Naive thymus-derived CD4-positive, alpha-beta T cell (primary cell): Measurements from ENCODE around the gene SHROOM4. TPM values are rescaled to one million over a fixed set of nuclear protein-coding genes. Genes with fewer than 3 reads are reported as not detected.

ENCODE experiments used
- ATAC-seq: fragments of 150-1000 bp; cut with Tn5 transposase; 2 replicates; pipeline ENCODE4 v1.10.0; 2021; ENCODE audit warnings: mild to moderate bottlenecking, moderate library complexity
- CTCF ChIA-PET: fragments of 350-600 bp; sonication (Branson Sonifier 250); formaldehyde crosslinking; loops from one replicate; lab custom pipeline; 2021; ENCODE audit warnings: antibody characterized with exemption; lab: Charles Lee
- POLR2A ChIA-PET: fragments of 350-600 bp; sonication (Branson Sonifier 250); formaldehyde crosslinking; loops from one replicate; lab custom pipeline; 2021; ENCODE audit warnings: antibody characterized with exemption, inconsistent platforms; lab: Charles Lee
- DNase-seq, 9 donors: peaks; one replicate each; pipeline versions ENCODE4 v3.0.0 to v3.0.0-alpha.2; 2020 to 2022; ENCODE audit warnings: mixed read lengths in 1 of 9
- H3K27ac ChIP-seq: one replicate; pipeline ENCODE4 v1.7.0; 2013; ENCODE audit warnings: mild to moderate bottlenecking, low read depth, low read length, moderate library complexity
- H3K27me3 ChIP-seq, 2 donors: one replicate each; pipeline ENCODE4 v1.7.0; 2013; ENCODE audit warnings: low read length in 2 of 2, mild to moderate bottlenecking in 2 of 2, moderate library complexity in 2 of 2; ENCODE audit not compliant: control insufficient read depth in 2 of 2, insufficient read depth in 2 of 2
- H3K36me3 ChIP-seq, 3 experiments: 1 replicate in 2 of 3; 2 replicates in 1 of 3; pipeline ENCODE4 v1.7.0; 2013; ENCODE audit warnings: low read length in 3 of 3, mild to moderate bottlenecking in 3 of 3, moderate library complexity in 1 of 3; ENCODE audit not compliant: insufficient read depth in 3 of 3, control insufficient read depth in 2 of 3
- H3K4me1 ChIP-seq, 2 donors: one replicate each; pipeline ENCODE4 v1.7.0; 2013; ENCODE audit warnings: low read length in 2 of 2, mild to moderate bottlenecking in 2 of 2, moderate library complexity in 1 of 2; ENCODE audit not compliant: control insufficient read depth in 2 of 2, insufficient read depth in 2 of 2
- H3K4me3 ChIP-seq: 2 replicates; pipeline ENCODE4 v1.7.0; 2013; ENCODE audit warnings: mild to moderate bottlenecking, low read length
- H3K9me3 ChIP-seq, 3 experiments: 1 replicate in 2 of 3; 2 replicates in 1 of 3; pipeline ENCODE4 v1.7.0; 2013; ENCODE audit warnings: low read length in 3 of 3; ENCODE audit not compliant: control insufficient read depth in 2 of 3
- H3K27ac Mint-ChIP-seq, 9 donors: one replicate each; pipeline ENCODE4 v1.8.0; 2020 to 2022; ENCODE audit warnings: mixed read lengths in 9 of 9, mild to moderate bottlenecking in 8 of 9, moderate library complexity in 5 of 9, inconsistent platforms in 2 of 9
- H3K27me3 Mint-ChIP-seq, 5 donors: one replicate each; pipeline ENCODE4 v1.8.0; 2021 to 2022; ENCODE audit warnings: mixed read lengths in 5 of 5, mild to moderate bottlenecking in 1 of 5
- H3K36me3 Mint-ChIP-seq, 5 donors: one replicate each; pipeline ENCODE4 v1.8.0; 2020 to 2022; ENCODE audit warnings: mixed read lengths in 5 of 5, mild to moderate bottlenecking in 3 of 5, inconsistent platforms in 1 of 5
- H3K4me1 Mint-ChIP-seq, 7 donors: one replicate each; pipeline ENCODE4 v1.8.0; 2020 to 2022; ENCODE audit warnings: mixed read lengths in 7 of 7, mild to moderate bottlenecking in 3 of 7, inconsistent platforms in 1 of 7
- H3K4me3 Mint-ChIP-seq, 10 donors: one replicate each; pipeline ENCODE4 v1.8.0; 2020 to 2022; ENCODE audit warnings: mild to moderate bottlenecking in 10 of 10, mixed read lengths in 10 of 10, moderate library complexity in 6 of 10, inconsistent platforms in 2 of 10
- H3K9me3 Mint-ChIP-seq, 11 donors: one replicate each; pipeline ENCODE4 v1.8.0; 2020 to 2022; ENCODE audit warnings: mixed read lengths in 11 of 11, mild to moderate bottlenecking in 4 of 11, inconsistent platforms in 1 of 11, moderate library complexity in 1 of 11
- intact Hi-C, 2 donors: fragments of 100-400 bp; cut with micrococcal nuclease; formaldehyde crosslinking; loops; one replicate each; pipeline ENCODE4 v1.15.1; 2023
- polyA plus RNA-seq, 2 donors: library from polyadenylated mRNA; unstranded; fragments of 300-500 nt; fragmentation: Illumina TruSeq; gene quantifications; one replicate each; pipeline ENCODE4 v1.2.3, GENCODE V29; 2021
- total RNA-seq, 6 experiments: library from RNA in 5 of 6; stranded (reverse) in 5 of 6; gene quantifications; 1 replicate in 5 of 6; 2 replicates in 1 of 6; pipeline ENCODE4 v1.2.3 and lab custom pipeline; 2021 to 2026

Gene SHROOM4
- total and polyA plus RNA-seq, 7 experiments from 2014 or later, result 0.05 TPM; not detected in 6

DNA sequence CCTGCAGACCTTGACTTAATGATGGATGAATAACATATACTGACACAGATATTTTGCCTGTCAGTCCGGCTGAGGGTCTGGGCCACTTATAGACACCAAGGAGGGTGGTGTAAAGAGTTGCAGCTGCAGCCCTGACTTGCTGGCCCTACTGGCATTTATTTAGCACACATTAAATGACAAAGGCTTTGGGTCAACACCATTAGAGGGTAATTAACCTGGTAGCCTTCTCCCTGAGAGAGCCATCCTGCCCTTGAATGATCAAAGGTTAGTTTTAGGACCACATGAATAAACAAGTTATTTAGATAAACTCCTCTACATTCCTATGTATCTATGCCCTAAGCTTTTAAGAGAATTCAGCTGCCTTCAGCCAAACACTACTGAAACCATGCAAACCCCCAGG, 232.6 kb downstream of the SHROOM4 start:
- no peaks in the 10 kb centered on the region for H3K36me3 ChIP-seq
- peaks cover 0 to 1% (median 0%) of the 10 kb centered on the region in 7 donors for H3K4me1 Mint-ChIP-seq
- no peak overlapping the region for H3K4me3 ChIP-seq
- no peak overlapping the region for H3K27ac ChIP-seq
- CTCF ChIA-PET, result no interaction called here
- no peaks in the 10 kb centered on the region for H3K27me3 ChIP-seq
- H3K4me1 ChIP-seq, result no peaks in the 10 kb centered on the region
- intact Hi-C loops, result loop anchor here in 1 of 2 donors (5.0 to 10.0 kb wide), 2 partner anchors 479 to 697 kb away; no protein-coding TSS in a partner anchor
- no peaks in the 10 kb centered on the region for H3K9me3 ChIP-seq
- H3K36me3 Mint-ChIP-seq, result no peaks in the 10 kb centered on the region
- H3K4me3 Mint-ChIP-seq, result no peak overlapping the region
- no peaks in the 10 kb centered on the region for H3K9me3 Mint-ChIP-seq
- DNase-seq (no peak), ATAC-seq (no peak)
- H3K27me3 Mint-ChIP-seq, result peaks cover 4 to 12% (median 9%) of the 10 kb centered on the region in 5 donors
- no peak overlapping the region for H3K27ac Mint-ChIP-seq
- POLR2A ChIA-PET, result no interaction called here

- POLR2A ChIA-PET, result no interaction called here
- ATAC-seq, result no peak
- CTCF ChIA-PET, result interaction anchor here (0.7 kb wide), 1 partner anchor 10 kb away, joined by 3 read pairs; no protein-coding TSS in a partner anchor
- H3K9me3 Mint-ChIP-seq, result no peaks in the 10 kb centered on the region
- peaks cover 0 to 12% (median 4%) of the 10 kb centered on the region in 5 donors for H3K27me3 Mint-ChIP-seq
- H3K4me1 ChIP-seq, result no peaks in the 10 kb centered on the region
- no peaks in the 10 kb centered on the region for H3K27me3 ChIP-seq
- H3K9me3 ChIP-seq, result no peaks in the 10 kb centered on the region
- no peaks in the 10 kb centered on the region for H3K36me3 ChIP-seq
- no peak overlapping the region for H3K4me3 ChIP-seq
- H3K4me1 Mint-ChIP-seq, result peaks cover 0 to 1% (median 0%) of the 10 kb centered on the region in 7 donors
- no peak overlapping the region for H3K4me3 Mint-ChIP-seq
- H3K36me3 Mint-ChIP-seq, result no peaks in the 10 kb centered on the region
- DNase-seq, result peak in 6 of 9 donors; percentile 7 to 45 (median 27)
- H3K27ac Mint-ChIP-seq, result peak overlapping the region in 1 of 9 donors; percentile 2
- intact Hi-C loops, result loop anchor here (1.0 to 10.0 kb wide), 4 partner anchors 478 to 696 kb away; no protein-coding TSS in a partner anchor
- no peak overlapping the region for H3K27ac ChIP-seq
Measured at GRCh38 chrX:50579955-50580354, 234.0 kb downstream of the SHROOM4 start.

DNA sequence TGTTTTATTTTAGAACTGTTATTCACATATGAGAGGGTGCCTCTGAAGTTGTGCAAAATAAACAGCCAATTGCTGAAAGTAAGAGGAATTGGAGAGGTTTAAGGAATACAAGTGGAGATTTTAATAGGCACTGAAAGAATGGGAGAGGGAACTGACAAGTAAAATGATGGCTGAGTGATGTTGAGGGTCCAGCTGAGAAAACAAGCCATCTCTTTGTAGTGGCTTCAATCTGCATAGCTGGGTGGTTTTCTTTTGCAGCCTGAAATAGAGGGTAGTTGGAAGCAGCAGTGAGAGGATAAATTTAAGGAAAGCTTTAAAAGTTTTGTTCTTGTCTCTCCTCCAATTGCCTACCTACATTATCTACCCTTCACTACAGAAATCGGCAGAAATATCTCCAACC, 236.7 kb downstream of the SHROOM4 start:
- Mint-ChIP-seq H3K27ac (no peak overlapping the region), H3K36me3 (no peaks in the 10 kb centered on the region), H3K4me3 (no peak overlapping the region), H3K4me1 (peaks cover 0 to 1% (median 0%) of the 10 kb centered on the region in 7 donors), H3K9me3 (no peaks in the 10 kb centered on the region), H3K27me3 (peaks cover 0 to 5% (median 3%) of the 10 kb centered on the region in 5 donors)
- intact Hi-C loops, result no loop called here
- CTCF ChIA-PET, result no interaction called here
- no peaks in the 10 kb centered on the region for H3K4me1 ChIP-seq
- H3K27me3 ChIP-seq, result no peaks in the 10 kb centered on the region
- H3K9me3 ChIP-seq, result no peaks in the 10 kb centered on the region
- no peaks in the 10 kb centered on the region for H3K36me3 ChIP-seq
- ATAC-seq, result no peak
- no peak for DNase-seq
- POLR2A ChIA-PET, result no interaction called here
- H3K27ac ChIP-seq, result no peak overlapping the region
- H3K4me3 ChIP-seq, result no peak overlapping the region

DNA sequence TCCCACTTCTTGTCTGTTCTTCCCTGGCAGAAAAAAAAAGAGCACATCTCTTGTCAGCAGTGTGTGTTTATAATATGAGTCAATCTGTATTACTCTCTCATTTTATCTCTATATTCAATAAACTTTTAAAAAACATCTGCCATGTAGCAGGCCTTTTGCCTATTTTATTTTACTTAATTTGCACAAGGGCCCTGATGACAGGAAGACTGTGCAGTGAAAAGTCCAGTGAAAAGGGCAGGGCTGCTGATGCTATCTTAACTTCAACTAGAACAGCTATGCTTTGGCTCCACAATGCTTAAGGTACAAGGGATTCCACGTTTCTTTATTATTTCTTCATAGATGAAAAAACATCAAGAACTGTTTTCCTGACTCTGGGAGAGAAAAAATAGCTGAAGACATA, 246.4 kb downstream of the SHROOM4 start:
- DNase-seq, result no peak
- H3K36me3 Mint-ChIP-seq, result peaks cover 0 to 4% (median 0%) of the 10 kb centered on the region in 5 donors
- Histone ChIP-seq H3K4me3 (no peak overlapping the region), H3K36me3 (no peaks in the 10 kb centered on the region), H3K27ac (no peak overlapping the region), H3K4me1 (no peaks in the 10 kb centered on the region), H3K9me3 (no peaks in the 10 kb centered on the region), H3K27me3 (no peaks in the 10 kb centered on the region)
- H3K27me3 Mint-ChIP-seq, result no peaks in the 10 kb centered on the region
- intact Hi-C loops, result no loop called here
- POLR2A ChIA-PET, result no interaction called here
- no peak overlapping the region for H3K27ac Mint-ChIP-seq
- ATAC-seq, result no peak
- H3K9me3 Mint-ChIP-seq, result peaks cover 0 to 6% (median 0%) of the 10 kb centered on the region in 11 donors
- CTCF ChIA-PET, result no interaction called here
- no peak overlapping the region for H3K4me3 Mint-ChIP-seq
- no peaks in the 10 kb centered on the region for H3K4me1 Mint-ChIP-seq

GRCh38 chrX:50565718-50566117, 248.3 kb downstream of the SHROOM4 start:
- Histone ChIP-seq H3K9me3 (no peaks in the 10 kb centered on the region), H3K4me3 (no peak overlapping the region), H3K27ac (no peak overlapping the region), H3K36me3 (no peaks in the 10 kb centered on the region), H3K4me1 (no peaks in the 10 kb centered on the region), H3K27me3 (no peaks in the 10 kb centered on the region)
- Mint-ChIP-seq H3K4me1 (no peaks in the 10 kb centered on the region), H3K36me3 (no peaks in the 10 kb centered on the region), H3K9me3 (no peaks in the 10 kb centered on the region), H3K4me3 (no peak overlapping the region), H3K27me3 (no peaks in the 10 kb centered on the region), H3K27ac (no peak overlapping the region)
- intact Hi-C loops, result no loop called here
- ChIA-PET CTCF (no interaction called here), POLR2A (no interaction called here)
- DNase-seq (no peak), ATAC-seq (no peak)

Other genes with a start within 250 kb of the SHROOM4 start
- gene BMP15, start 96.5 kb upstream of the SHROOM4 start, total RNA-seq, result not detected
- gene BMP15, start 96.5 kb upstream of the SHROOM4 start, polyA plus RNA-seq, result not detected